Activated T-cell treated with anti-CD3 and anti-CD28 coated beads, Interleukin-2, amount 50 U/mL, for 48 hours (primary cell): Measurements from ENCODE around the gene DUSP16.
"Not testable (repeated sequence)": the region's sequence is repeated elsewhere in the genome, so short reads cannot be mapped to it uniquely, and the experiment has no call there.

ENCODE experiments used
- DNase-seq, 2 experiments: peaks; one replicate each; pipeline ENCODE4 v3.0.0-alpha.2; 2020

Gene DUSP16

GRCh38 chr12:12491606-12492005 lies 71.1 kb downstream of the DUSP16 start:
- no peak for DNase-seq

- DNase-seq: no peak
These were observed 73.7 kb downstream of the DUSP16 start for GRCh38 chr12:12488823-12489550.

DNA sequence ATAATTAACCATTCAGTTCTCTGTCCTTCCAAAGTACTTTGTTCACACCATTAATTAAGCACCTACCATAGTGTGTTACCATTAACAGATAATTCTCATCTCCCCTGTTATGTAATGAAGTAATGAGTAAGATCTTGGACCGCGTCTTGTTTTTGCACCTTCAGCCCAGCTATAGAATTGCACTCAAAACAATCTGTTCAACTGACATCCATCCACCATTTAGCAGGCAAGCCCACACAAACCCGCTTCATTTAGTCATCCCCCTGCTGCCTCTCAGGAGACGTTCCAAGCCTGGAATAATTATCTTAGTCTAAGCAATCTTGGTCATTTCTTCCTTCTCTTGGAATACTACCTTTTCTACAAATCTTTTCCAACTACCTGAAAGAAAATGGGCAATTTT lies 74.4 kb downstream of the DUSP16 start:
- DNase-seq: no peak

DNA sequence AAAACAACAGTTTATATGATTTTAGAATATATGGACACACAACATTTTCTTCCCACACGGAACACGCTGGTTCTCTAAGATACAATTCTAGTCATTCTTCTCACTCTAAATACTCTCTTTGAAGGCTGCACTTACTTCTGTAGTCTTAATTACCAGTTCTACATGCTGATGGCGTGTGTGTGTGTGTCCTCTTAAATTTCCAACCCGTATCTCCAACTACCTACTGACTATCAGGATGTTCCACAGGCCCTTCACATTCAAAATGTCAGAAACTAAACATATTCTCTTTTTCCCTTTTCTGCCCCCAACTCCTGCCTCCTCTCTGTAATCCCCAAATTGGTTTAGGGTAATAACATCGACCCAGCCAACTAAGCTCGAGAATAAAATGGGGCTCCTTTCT lies 75.2 kb downstream of the DUSP16 start:
- no peak for DNase-seq

GRCh38 chr12:12486661-12487240 lies 75.9 kb downstream of the DUSP16 start:
- DNase-seq: peak in 1 of 2 experiments; percentile 46

- no peak for DNase-seq
These were observed 79.2 kb downstream of the DUSP16 start for GRCh38 chr12:12483438-12483837.

DNA sequence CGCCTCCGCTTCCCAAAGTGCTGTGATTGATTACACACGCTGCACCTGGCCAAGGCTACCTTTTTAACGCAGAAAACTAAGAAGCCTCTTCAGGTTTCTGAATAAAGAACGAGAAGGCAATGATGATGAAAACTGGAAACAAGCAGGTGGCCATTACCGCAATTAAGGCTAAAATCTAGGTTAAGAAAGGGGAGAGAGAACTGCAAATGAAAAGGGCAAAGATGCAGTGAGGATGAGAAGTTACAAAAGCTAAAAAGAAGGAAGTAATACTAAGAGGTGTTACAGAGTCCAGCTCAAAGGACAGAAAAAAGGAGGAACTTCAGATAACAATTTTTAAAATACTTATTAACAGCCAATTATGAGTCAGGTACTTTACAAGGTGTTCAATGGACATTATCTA lies 79.7 kb downstream of the DUSP16 start:
- DNase-seq: no peak

DNA sequence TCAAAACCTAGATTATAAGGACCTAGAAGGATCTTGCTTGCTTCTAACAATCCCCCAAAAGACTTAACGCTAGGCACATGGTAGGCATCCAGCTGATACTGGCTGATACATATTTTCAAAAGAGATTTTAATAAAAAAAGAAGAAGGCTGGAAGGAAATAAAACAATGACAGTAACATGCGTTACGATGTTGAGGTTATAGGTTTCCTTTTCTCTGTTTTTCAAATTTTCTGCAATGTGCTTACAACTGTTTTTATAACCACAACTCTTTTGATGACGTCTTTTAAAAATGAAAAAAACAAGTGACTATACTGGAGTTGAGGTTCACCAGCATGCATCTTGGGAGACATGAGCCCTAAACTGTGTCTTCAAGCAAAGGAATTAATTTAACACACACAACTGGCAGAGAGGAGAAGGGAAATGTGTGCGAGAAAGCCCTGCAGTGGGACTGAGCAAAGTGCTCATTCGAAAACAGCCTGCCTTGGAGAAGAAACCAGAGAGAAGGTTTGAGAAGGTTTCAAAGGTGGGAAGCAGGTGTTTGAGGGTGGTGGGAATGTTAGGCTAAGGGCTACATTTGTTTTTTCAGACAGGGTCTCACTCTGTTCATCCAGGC lies 80.4 kb downstream of the DUSP16 start:
- no peak for DNase-seq

- DNase-seq: no peak
These were observed 81.0 kb downstream of the DUSP16 start for GRCh38 chr12:12481631-12482030.

GRCh38 chr12:12480074-12480473 lies 82.6 kb downstream of the DUSP16 start:
- no peak for DNase-seq

- no peak for DNase-seq
These were observed 85.2 kb downstream of the DUSP16 start for GRCh38 chr12:12477532-12477890.

- DNase-seq: no peak
These were observed 85.7 kb downstream of the DUSP16 start for GRCh38 chr12:12476857-12477531.

DNA sequence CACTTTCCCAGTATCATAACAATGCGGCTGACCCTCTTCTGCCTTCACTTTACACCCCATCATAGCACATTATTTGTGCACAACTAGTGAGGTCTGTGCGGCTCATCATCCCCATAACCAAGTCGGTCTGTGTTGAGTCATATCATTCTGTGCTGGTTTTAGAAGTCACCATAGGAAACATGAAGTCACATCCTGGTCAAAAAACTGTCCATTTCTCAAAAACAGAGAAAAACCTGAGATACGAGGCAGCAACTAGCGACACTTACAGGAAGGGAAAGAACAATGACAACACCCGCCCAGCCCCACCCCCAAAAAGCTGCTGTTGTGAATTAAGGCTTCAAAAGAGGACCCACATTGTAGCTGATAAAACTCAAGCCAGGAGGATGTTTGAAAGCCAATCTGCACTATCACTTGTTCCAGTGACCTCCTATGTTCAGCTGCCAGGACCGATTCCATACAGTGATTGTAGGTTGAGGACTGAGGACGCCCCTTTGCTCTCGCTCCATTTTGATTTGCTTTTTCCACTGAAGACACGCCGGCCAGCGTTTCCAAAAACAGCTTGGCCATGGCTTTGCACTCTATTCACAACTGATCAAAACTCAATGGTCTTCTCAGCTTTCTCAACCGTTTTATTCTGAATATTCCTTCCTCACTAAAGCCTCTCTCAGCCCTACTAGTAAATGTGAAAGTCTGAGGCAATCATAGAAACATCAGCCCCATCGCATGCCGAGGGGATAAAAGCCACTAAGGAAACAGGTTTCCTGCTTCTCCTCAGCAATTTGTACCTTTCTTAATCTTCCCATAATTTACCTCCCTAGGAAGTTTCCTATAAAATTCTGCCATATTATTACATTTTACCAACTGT lies 87.5 kb downstream of the DUSP16 start:
- peak; percentile 60 to 66 for DNase-seq

GRCh38 chr12:12474471-12474928 lies 88.2 kb downstream of the DUSP16 start:
- peak; percentile 71 to 75 for DNase-seq

DNA sequence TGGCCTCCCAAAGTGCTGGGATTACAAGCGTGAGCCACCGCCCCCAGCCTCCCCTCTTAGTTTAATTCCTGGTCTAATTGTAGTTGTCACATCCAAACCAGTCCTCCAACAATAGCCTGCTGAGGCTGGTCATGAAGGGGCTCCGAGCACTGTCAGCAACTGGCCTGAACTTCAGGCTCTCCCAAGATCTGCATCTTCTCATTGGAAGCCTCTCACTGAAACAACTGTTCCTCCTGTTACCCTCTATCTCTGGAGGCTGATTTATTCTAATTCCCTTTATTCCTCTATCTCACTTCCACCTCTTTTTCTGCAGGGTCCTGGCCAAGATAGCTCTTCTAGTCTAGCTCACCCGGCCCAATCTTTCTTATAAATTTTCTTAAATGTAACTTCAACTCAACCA lies 89.4 kb downstream of the DUSP16 start:
- DNase-seq: no peak

GRCh38 chr12:12471982-12472961 lies 90.4 kb downstream of the DUSP16 start:
- DNase-seq: not testable (repeated sequence)

DNA sequence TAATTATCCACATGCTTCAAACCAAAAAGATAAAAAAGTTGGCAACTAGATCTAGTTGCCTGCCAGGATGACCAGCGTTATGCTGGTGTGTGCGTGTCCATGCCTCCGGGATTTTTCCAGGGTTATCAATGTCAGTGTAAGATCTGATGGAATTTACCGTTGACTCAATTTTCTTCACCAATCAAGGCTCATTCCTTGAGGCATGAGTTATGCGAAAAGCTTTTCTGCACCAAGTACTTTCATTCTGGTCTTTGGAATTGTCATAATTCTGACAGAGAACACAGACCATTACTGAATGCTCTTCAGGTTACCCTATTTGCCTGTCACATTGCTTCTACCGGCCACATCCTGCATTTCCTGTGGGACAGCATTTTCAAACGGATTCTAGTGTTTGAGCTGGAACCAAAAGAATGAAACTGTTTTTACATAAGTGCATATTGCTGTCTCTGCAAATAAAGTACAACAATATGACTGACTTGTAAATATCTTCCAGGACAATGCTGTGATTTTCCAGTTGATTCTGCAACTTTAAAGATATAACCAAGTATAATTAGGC lies 91.8 kb downstream of the DUSP16 start:
- no peak for DNase-seq

DNA sequence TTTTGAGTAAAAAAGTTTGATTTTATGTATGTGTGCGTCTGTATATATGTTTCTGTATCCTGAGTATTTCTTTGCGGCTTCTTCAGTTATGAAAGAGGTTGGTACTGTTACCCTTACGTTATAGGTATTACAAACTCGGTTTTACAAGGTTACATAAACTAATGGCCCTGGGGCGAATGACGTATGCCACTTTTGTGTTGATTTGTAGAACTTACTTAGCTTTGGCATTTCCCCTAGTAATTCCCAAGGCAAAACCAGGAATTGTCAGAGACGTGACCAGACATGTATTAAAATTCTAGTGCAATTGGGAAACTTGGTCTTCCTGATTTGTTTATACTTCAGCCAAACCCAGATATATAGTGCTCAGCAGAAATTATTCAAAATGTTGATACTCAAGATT lies 93.3 kb downstream of the DUSP16 start:
- no peak for DNase-seq

GRCh38 chr12:12468575-12468974 lies 94.1 kb downstream of the DUSP16 start:
- peak in 1 of 2 experiments; percentile 18 for DNase-seq

- peak; percentile 59 to 64 for DNase-seq
These were observed 94.9 kb downstream of the DUSP16 start for GRCh38 chr12:12467688-12468261.

- peak in 1 of 2 experiments; percentile 60 for DNase-seq
These were observed 95.4 kb downstream of the DUSP16 start for GRCh38 chr12:12467264-12467663.
